GM12865 (cell line): ENCODE measurements around the gene BCLAF1.

Source experiments
- DNase-seq: peaks from one replicate; pipeline ENCODE4 v3.0.0; 2010; ENCODE audit warnings: low read depth
- H3K4me3 ChIP-seq: 2 replicates; pipeline ENCODE4 v1.5.1; 2011; ENCODE audit warnings: mild to moderate bottlenecking, low read depth, low read length, control low read depth
- CTCF ChIP-seq: IDR thresholded peaks from 2 replicates; pipeline ENCODE4 v1.5.1; 2011; ENCODE audit warnings: low read length, control low read depth, low read depth, inconsistent platforms; ENCODE audit not compliant: insufficient read depth; ENCODE audit errors: missing control alignments

The BCLAF1 gene

DNA sequence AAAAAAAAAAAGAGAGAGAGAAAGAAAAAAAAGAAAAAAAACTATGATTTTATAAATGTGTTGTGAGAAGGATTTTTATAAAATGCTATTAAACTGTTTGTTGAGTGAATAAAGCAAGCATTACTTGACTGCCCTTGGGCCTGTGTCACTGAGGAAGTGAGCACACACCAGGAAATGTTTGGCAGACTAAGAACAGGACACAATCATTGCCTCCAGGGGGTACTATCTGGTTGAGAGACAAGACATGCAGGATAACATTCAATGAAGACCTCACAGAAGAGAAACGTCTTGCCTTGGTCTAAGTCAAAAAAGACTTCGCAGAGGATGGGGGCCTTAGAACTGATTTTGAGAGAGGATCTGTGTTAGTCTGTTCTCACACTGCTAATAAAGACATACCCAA is 80.2 kb downstream of the BCLAF1 start:
- no peak for DNase-seq
- no peak for TF ChIP-seq CTCF
- no peak overlapping the region for H3K4me3 ChIP-seq

DNA sequence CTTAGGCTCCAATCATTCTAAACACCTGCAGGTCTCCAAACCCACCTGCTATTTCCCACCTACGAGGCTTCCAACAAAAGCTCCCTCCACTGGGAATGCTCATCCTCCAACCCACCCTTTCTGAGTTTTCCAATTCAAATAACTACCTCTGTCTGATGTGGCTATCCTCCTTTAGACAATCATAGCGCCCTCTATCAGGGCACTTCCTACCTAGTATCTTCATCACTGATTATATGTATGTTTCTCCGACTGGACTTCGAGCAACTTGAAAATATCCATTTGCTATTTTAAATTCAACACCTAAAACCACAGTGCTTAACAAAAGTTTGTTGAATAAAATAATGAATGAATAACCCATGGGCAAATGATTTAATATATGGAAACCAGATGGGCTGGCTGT is 80.9 kb downstream of the BCLAF1 start:
- H3K4me3 ChIP-seq = no peak overlapping the region
- TF ChIP-seq CTCF = no peak
- no peak for DNase-seq
